ENCODE data around the gene AAK1.

The AAK1 gene

DNA sequence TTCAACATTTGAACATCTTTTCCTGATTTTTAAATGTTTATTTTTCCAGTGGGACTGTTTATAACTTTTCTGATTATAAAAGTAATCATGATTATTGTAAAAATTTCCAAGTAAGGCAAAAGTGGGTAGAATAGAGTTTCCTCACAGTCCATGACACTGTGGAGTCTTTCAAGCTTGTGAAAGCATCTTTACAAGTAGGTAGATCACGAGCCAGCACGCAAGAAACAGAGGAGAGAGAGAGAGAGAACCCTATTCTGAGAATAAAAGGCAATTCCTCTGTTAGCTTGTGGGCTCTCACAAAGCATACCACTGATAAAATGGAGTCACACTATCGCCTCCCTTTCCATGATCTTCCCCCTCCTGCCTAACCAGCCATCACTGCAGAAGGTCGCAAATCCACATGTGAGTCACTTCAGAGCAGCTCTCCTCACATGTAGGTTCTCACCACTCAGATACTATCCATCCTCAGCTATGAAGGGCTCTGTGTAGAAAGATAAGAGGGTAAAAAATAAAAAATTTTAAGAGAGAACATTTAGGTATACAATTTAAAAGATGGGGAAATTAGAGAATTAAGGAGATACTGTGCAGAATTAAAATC, 40.3 kb downstream of the AAK1 start:
- DNase-seq (ENCODE audit: low read depth) = no peak
- no peak overlapping the region for H3K4me3 ChIP-seq (ENCODE audit: low read depth, low read length)
- TF ChIP-seq CTCF (conservative IDR thresholded peaks at IDR 0.05; ENCODE audit: low read depth, low read length) = no peak

GRCh38 chr2:69601179-69601612, 42.3 kb downstream of the AAK1 start:
- no peak overlapping the region for H3K4me3 ChIP-seq (ENCODE audit: low read depth, low read length)
- TF ChIP-seq CTCF (conservative IDR thresholded peaks at IDR 0.05; ENCODE audit: low read depth, low read length) = no peak
- peak; percentile 85 for DNase-seq (ENCODE audit: low read depth)

- DNase-seq (ENCODE audit: low read depth) = no peak
- no peak for TF ChIP-seq CTCF (conservative IDR thresholded peaks at IDR 0.05; ENCODE audit: low read depth, low read length)
- H3K4me3 ChIP-seq (ENCODE audit: low read depth, low read length) = no peak overlapping the region
These were observed 43.1 kb downstream of the AAK1 start for GRCh38 chr2:69600425-69600824.

DNA sequence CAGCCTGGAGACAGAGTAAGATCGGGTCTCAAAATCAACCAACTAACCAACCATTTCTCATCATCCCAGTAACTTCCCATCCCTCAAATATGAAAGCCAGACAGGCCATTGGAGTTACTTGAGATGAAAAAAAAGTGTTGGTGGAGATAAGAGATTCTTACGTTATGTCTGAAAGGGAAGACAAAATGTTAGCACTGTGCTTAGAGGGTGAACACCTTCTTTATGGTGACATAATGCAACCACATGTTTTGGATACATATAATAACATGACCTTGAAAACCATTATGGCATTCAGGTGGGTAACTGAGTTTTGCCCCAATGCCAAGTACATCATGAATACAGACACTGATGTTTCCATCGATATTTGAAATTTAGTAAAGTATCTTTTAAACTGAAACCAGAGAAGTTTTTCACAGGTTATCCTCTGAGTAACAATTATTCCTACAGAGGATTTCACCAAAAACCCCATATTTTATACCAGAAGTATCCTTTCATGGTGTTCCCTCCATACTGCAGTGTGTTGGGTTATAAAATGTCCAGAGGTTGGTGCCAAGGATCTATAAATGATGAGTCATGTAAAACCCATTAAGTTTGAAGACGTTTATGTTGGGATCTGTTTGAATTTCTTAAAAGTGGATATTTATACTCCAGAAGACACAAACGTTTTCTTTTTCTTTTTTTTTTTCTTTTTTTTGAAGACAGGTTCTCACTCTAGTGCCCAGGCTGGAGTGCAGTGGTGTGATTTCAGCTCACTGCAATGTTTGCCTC, 45.5 kb downstream of the AAK1 start:
- H3K4me3 ChIP-seq (ENCODE audit: low read depth, low read length) = no peak overlapping the region
- DNase-seq (ENCODE audit: low read depth) = no peak
- no peak for TF ChIP-seq CTCF (conservative IDR thresholded peaks at IDR 0.05; ENCODE audit: low read depth, low read length)

- no peak for DNase-seq (ENCODE audit: low read depth)
- no peak for TF ChIP-seq CTCF (conservative IDR thresholded peaks at IDR 0.05; ENCODE audit: low read depth, low read length)
- H3K4me3 ChIP-seq (ENCODE audit: low read depth, low read length) = no peak overlapping the region
These were observed 46.4 kb downstream of the AAK1 start for GRCh38 chr2:69597105-69597504.

- TF ChIP-seq CTCF (conservative IDR thresholded peaks at IDR 0.05; ENCODE audit: low read depth, low read length) = no peak
- no peak overlapping the region for H3K4me3 ChIP-seq (ENCODE audit: low read depth, low read length)
- peak; percentile 67 for DNase-seq (ENCODE audit: low read depth)
These were observed 49.2 kb downstream of the AAK1 start for GRCh38 chr2:69594341-69594740.

GRCh38 chr2:69592511-69592910, 51.0 kb downstream of the AAK1 start:
- no peak for TF ChIP-seq CTCF (conservative IDR thresholded peaks at IDR 0.05; ENCODE audit: low read depth, low read length)
- no peak overlapping the region for H3K4me3 ChIP-seq (ENCODE audit: low read depth, low read length)

More at GRCh38 chr2:69592511-69592910, 51.0 kb downstream of the AAK1 start:
- no peak for DNase-seq (ENCODE audit: low read depth)

Measured in choroid plexus epithelial cell (primary cell).